ENCODE data around the gene APOL6.
"Not testable (repeated sequence)": the region's sequence is repeated elsewhere in the genome, so short reads cannot be mapped to it uniquely, and the experiment has no call there.

The APOL6 gene

DNA sequence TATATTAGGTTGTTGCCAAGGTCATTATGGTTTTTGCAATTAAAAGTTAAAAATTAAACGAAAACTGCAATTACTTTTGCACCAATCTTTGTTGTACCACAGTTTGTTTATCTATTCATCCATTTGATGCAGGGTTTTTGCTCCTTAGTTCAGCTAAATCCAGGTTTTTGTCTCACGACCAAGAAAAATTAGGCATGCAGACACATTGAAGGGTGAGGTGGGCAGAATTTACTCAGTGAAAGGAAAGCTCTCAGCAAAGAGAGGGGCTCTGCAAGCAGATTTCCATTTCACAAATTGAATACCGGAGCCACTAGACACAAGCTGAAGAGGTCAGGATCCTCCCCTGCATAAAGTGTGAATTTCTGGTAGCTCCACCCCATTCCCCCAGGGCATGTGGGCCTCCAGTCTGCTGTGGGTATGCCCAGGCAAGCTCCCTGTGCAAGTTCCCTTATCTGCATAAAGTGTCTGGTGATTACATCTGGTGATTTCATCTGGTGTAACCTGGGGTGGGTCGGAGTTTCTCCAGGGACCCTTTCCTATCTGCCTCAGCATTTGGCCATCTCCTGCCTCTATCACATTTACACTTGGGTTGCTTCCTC is 33.3 kb downstream of the APOL6 start:
- DNase-seq, result no peak

DNA sequence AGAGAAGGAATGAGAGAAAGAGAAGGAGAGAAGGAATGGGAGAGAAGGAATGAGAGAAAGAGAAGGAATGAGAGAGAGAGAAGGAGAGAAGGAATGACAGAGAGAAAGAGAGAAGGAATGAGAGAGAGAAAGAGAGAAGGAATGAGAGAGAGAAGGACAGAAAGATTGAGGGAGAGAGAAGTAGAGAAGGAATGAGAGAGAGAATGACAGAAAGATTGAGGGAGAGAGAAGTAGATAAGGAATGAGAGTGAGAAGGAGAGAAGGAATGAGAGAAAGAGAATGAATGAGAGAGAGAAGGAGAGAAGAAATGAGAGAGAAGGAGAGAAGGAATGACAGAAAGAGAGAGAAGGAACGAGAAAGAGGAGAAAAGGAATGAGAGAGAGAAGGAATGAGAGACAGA is 35.3 kb downstream of the APOL6 start:
- DNase-seq, result no peak

DNA sequence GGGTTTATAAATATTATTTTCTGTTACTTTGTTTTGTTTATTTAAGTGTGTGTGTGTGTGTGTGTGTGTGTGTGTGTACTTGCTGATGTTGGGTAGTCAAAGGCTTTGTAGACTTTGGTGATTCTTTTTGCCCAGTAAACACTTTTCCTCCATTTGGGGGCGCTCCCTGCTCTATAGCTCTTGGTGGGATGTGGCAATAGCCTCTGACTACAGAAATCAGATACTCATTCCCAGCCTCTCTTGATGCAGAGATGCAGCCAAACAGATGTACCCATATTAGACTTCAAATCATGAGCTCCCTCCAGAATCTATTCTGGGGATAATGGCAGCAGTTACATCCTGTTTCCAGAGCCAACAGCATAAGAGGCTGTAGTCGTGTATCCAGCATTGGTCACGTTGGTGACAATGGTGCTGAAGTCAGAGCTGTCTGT is 36.0 kb downstream of the APOL6 start:
- DNase-seq, result no peak

DNA sequence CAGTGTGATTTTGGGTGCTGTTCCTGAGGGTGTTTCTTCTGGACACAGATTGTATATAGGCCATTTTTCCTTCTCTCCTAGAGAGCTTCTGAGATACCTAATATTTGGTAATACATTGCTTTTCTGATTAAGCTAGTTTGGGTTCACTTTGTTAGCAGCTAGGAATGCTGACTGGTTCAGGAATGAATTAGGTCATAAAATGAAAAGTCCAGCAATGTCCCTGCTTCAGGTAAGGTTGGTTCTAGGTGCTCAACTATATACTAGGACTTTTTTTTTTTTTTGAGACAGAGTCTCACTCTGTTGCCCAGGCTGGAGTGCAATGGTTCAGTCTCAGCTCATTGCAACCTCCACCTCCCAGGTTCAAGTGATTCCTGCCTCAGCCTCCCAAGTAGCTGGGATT is 36.5 kb downstream of the APOL6 start:
- no peak for DNase-seq

DNA sequence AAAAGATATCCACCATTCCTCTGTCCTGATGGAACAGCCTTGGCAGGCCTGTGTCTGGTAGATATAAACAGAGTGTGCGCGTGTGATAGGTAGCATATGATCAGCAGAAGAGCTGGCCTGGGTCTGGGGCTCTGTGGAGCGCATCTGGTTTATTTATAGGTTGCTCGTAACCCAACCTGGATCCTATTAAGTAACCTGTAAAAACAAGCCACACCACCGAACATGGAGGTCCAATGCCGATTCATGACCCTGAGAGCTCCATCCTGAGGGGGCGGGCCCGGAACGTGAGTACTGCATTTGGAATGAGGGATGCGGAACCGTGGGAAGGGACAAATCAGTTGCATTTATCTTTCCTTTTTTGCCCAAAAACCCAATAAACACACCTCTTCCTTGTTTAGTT is 37.5 kb downstream of the APOL6 start:
- no peak for DNase-seq

DNA sequence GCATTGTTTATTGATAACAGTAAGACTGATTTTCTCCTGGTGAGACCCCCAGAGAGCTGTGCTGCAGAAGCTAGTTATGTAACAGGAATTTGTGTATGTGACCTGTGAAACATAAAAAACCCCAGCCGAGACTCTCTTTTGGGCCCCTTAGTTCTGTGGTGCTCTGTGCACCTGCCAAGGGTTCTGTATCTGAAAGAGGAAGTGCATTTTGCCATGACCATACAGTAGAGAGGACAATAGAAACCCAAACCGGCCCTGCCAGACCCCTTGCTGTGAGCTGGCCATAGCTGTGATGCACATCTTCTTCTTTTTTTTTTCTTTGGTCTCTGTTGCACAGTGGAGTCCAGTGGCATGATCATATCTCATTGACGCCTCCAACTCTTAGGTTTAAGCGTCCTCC is 38.1 kb downstream of the APOL6 start:
- no peak for DNase-seq

DNA sequence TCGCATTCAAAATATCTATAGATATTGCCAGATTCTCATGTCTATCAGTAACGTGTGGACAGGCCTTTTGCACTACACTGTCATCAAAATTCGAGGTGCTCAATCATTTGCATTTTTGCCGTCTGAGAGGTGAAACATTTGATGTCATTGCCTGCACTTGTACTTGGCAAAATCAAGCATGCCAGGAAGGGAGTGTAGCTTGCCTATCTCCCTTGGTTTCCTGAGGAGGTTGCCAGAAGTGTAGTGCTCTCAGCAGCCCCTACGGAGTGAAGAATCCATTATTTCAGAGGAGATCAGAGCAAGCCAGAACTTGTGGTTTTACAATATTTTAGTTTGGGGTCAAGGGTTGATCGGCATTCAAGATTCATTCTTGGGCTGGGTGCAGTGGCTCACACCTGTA is 39.2 kb downstream of the APOL6 start:
- DNase-seq, result no peak

DNA sequence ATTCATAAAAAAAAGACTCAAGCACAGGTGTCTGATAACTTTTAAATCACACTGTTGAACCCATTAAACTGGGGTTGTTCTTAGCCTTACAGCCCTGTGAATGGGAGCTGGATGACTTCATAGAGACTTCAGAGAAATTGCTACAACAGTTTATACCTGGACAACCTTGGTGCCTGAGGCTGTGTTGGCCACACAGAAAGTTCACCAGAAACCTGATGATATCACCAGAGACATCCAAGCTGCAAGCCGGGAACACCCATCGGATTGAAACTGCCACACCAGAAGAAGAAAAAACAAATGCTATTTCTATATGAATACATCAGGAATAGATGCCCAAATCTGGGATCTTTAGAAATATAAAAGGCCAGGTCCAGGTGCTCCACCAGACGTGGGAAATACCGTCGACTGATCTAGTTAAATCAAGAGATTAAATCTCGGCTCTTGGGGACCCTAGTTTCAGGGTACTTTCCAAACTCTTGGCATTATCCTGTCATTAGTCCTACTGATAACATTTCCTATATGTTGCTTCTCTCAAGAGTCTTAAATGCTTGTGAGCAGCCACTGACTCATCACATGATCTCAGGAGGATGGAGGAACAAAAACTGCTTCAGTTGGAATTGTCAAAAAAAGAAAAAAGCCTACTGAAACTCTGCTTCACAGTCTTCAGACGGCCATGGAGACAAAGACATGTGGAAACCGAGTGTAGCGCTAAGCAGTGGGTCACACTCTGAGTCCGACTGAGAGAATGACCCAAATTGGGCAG is 40.8 kb downstream of the APOL6 start:
- DNase-seq, result no peak

DNA sequence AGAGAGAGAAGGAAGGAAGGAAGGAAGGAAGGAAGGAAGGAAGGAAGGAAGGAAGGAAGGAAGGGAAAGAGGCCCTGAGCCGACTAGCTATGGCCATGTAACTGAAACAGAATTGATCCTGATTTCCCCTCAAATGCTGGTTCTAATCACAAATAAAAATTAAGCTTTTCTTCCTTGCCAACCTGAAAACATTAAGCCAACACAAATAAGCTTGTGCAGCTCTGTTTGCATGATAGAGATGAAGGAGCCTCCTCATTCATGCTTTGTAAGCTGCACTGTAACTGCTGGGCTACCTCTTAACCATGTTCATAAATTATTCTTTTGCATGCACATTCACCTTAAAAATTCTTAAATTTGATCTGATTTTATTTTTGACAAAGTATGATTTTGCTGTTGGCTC is 41.8 kb downstream of the APOL6 start:
- DNase-seq, result no peak

DNA sequence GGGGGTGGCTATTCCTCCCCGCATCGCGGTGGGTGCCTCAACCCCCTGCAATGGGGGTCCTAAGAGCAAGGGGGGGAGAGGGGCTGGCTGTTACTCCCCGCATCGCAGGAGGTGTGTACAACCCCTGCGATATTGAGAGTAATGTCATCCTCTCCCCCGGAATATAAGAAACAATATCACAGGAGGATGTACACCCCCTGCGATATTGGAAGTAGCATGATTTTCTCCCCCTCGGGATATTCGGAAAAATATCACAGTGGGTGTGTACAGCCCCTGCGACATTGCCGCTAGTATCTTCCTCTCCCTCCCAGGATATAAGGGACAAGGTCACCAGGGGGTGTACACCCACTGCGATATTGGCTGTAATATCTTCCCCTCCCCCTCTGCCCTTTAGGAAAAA is 47.0 kb downstream of the APOL6 start:
- DNase-seq, result no peak

DNA sequence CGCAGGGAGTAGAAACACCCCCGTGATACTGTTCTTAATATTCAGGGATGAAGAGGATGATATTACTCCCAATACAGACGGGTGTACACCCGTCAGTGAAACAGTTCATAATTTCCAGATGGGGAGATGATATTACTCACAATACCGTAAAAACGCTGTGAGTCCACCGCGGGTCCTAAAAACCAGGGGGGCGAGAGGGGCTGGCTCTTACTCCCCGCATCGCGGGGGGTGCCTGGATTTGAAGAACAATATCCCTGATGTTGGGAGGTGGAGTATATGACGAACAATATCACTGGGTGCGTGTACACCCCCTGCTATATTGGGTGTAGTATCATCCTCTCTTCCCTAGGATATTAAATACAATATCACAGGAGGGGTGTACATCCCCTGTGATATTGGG is 48.9 kb downstream of the APOL6 start:
- no peak for DNase-seq

DNA sequence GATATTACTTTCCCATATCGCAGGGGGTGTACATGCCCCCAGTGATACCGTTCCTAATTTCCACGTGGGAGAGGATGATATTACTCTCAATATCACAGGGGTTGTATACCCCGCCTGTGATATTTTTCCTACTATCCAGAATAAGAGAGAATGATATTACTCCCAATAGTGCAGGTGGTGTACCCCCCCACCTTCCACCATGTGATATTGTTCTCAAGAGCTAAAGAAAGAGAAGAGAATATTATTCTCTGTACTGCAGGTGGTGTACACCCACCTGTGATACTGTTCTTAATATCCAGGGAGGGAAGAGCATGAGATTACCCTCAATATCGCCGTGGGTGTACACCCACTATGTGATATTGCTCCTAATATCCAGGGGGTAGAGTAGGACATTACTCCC is 51.6 kb downstream of the APOL6 start:
- DNase-seq, result not testable (repeated sequence)

DNA sequence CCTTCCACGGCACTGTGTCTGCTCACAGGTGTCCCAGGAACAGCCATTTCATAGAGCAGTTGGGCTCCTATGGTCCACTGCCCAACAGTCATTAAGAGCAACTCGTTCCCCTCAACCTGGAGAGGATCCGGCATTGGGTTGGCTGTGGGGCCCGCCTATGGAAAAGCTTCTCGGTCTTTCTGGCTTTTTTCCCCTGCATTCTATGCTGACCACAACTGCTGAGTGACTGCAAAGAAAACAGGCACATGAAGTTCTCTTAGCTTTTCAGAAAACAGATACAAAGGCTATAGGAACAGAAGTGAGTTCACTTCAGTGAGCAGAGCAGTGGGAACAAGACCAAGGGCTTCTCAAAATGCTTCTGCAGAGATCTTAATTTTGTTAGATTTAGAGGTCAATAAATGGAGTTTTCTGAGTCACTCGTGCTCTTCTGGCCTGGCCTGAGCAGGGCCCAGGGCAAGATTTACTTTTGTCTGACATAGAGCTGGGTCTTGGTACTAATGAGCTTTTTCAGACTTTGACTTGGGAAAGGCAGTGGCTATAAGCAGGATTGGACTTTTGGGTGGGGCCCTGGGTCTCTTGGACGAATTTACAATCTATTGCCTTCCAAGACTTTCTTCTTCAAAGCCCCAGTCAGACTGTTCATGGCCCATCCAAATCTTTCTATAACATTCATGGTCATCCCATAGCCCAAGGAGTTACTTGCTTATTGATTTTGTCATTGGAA is 55.8 kb downstream of the APOL6 start:
- DNase-seq, result no peak

DNA sequence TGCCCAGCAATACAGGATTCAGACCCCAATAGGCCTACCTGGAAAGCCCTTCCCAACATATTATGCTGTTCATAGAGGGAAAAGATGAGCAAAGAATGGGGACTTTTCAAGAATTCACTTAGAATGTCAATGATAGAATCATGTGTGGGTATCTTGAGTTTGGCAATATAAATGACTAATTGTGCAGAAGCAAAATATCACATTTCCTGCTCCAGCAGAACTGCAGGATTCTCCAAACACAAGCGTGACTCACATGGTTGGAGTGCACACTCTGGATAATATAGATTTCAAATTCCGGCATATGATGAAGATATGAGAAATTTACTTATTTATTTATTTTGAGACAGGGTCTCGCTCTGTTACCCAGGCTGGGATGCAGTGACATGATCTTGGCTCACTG is 56.9 kb downstream of the APOL6 start:
- DNase-seq, result no peak

DNA sequence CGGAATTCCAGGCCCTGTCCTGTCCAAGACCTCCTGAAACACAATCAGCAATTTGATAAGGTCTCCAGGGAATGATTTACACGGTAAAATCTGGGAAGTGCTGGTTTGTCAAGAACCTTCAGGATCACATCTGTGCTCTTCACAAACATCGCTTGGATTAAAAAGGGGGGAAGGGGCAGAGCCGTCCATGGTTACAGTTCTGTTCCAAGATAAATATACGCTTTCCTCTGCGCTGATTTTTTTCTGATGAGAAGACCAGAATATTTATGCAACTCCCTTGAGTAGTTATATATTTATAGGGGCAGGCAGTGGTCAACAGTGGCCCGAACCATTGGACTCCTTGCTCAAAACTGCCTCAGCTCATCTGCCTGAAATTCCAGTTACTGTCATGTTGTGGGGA is 60.2 kb downstream of the APOL6 start:
- no peak for DNase-seq

DNA sequence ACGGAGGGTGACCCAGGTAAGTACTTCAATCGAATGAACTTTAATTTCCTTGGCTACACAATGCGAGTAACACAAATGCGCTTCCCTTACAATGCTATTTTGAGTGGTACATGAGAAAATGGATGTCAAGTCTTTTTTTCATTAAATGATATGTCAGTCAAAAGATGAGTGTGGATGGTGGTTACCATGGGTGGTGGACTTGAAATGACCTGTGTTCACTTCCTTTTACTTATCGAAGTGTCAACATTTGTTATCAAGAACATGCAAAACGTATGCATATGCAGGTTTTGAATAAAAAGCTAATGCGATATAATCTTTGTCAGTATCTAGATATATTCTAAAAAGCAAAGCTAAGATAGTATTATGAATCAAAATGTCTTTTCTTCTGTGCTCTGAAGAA is 60.7 kb downstream of the APOL6 start:
- no peak for DNase-seq

DNA sequence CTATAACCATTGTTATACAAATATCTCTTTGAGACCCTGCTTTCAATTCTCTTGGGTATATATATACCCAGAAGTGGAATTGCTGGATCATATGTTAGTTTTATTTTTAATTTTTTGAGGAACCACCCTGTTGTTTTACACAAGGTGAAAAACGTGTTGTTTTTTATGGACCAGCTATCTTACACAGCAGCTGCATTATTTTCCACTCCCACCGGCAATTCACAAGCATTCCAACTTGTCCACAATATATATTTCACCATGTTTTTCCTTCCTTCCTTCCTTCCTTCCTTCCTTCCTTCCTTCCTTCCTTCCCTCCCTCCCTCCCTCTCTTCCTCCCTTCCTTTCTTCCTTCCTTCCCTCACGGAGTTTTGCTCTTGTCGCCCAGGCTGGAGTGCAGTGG is 63.1 kb downstream of the APOL6 start:
- no peak for DNase-seq

DNA sequence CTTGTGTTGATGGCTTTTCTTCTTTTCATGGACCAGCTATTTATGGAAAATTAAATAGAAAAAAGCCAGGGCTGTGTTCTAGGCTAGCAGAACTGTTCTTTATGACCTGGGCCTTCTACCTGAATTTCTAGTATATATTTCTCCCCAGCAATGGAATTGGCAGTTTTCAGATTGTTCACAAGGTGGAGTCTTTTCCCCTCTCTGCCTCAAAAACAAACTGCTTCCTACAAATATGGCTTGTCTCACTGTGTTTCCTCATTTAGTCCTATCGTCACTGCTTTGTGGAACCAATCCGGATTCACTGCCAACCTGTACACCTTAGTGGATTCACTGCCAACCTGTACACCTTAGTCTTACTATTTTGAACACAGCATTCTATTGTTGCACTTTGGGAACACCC is 64.4 kb downstream of the APOL6 start:
- no peak for DNase-seq

DNA sequence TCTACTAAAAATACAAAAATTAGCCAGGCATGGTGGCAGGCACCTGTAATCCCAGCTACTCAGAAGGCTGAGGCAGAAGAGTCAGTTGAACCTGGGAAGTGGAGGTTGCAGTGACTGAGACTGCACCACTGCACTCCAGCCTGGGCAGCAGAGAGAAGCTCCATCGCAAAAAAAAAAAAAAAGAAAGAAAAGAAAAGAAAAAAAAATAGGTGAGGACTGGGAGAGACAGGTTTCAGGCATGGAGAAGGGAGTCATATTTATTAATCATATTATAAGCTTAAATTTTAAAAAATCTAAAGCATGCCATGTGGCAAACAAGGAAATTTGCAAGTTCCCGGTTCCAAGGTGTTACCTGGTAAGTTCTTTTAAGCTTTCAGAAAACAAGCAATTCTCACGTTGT is 69.3 kb downstream of the APOL6 start, which contains the start of gene APOL5:
APOL5 (plus strand) TSS at position 301 of the 400 bp plus-strand sequence; CDS start at position 301, 0 bp downstream.
- DNase-seq, result no peak
